HL-60 (cell line): Measurements from ENCODE around the gene ZSCAN20.

Experiments
- DNase-seq, 2 experiments: peaks; one replicate each; pipeline ENCODE4 v3.0.0-alpha.2; 2010 to 2020; ENCODE audit warnings: low read depth in 1 of 2, low spot score in 1 of 2
- H3K27ac ChIP-seq: fragments of 250-450 bp; sonication (Bioruptor Pico); replicated peaks from 2 replicates; pipeline ENCODE4 v1.5.1; 2020; ENCODE audit warnings: mild to moderate bottlenecking, moderate library complexity
- H3K27me3 ChIP-seq: fragments of 250-450 bp; sonication (Bioruptor Pico); 2 replicates; pipeline ENCODE4 v1.5.1; 2021; ENCODE audit warnings: mild to moderate bottlenecking, moderate library complexity; ENCODE audit not compliant: insufficient read depth, poor library complexity, severe bottlenecking
- H3K4me3 ChIP-seq: replicated peaks from 2 replicates; pipeline ENCODE4 v1.5.1; 2011; ENCODE audit warnings: mild to moderate bottlenecking, control low read depth, low read length; ENCODE audit not compliant: insufficient read depth
- CTCF ChIP-seq: IDR thresholded peaks from one replicate; pipeline ENCODE4 v1.5.1; 2011; ENCODE audit warnings: low read length, control low read depth, inconsistent platforms; ENCODE audit not compliant: insufficient read depth
- GABPA ChIP-seq: IDR thresholded peaks from 2 replicates; pipeline ENCODE4 v1.6.1; 2012; ENCODE audit warnings: low read depth
- POLR2AphosphoS5 ChIP-seq: IDR thresholded peaks from 2 replicates; pipeline ENCODE4 v1.6.1; 2012; ENCODE audit warnings: low read depth
- REST ChIP-seq: IDR thresholded peaks from 2 replicates; pipeline ENCODE4 v1.6.1; 2012; ENCODE audit warnings: low read depth; ENCODE audit not compliant: insufficient replicate concordance
- SPI1 ChIP-seq: IDR thresholded peaks from 2 replicates; pipeline ENCODE4 v1.6.1; 2012; ENCODE audit warnings: low read depth, mild to moderate bottlenecking, borderline replicate concordance

ZSCAN20 gene

GRCh38 chr1:33434363-33434750 is 38.1 kb upstream of the ZSCAN20 start:
- Histone ChIP-seq H3K27me3 (no peaks in the 10 kb centered on the region), H3K4me3 (no peak overlapping the region), H3K27ac (no peak overlapping the region)
- no peak for TF ChIP-seq REST
- no peak for TF ChIP-seq POLR2AphosphoS5
- no peak for TF ChIP-seq GABPA
- TF ChIP-seq SPI1 = no peak
- no peak for TF ChIP-seq CTCF
- DNase-seq = no peak

DNA sequence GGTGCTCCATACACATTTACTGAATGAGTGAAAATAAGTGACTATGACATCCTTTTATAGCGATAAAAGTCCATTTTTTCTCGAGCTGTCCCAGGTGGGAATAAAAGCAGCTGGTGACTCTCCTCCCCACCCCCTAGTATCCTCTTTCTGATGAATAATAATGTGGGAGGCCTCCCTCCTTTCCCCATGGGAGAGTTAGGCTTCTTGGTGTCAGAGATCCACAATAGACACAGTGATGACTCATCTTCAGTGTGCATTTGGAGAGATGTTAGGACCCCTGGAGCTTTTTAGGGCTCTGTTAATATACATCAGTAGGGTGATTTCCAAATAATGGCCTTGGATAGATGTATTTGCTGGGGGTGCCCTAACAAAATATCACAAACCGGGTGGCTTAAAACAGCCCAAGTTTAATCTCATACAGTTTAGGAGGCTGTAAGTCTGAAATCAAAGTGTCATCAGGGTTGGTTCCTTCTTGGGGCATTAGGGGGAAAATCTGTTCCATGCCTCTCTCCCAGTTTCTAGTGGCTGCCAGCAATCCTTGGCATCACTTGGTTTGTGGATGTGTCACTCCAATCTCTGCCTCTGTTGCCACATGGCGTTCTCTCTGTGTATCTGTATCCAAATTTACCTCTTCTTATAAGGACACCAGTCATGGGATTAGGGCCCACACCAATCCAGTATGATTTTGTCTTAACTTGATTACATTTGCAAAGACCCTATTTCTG is 37.2 kb upstream of the ZSCAN20 start:
- TF ChIP-seq POLR2AphosphoS5 = no peak
- no peak for TF ChIP-seq GABPA
- TF ChIP-seq SPI1 = no peak
- no peak for TF ChIP-seq CTCF
- no peak for TF ChIP-seq REST
- no peak for DNase-seq
- no peaks in the 10 kb centered on the region for H3K27me3 ChIP-seq
- no peak overlapping the region for H3K27ac ChIP-seq
- no peak overlapping the region for H3K4me3 ChIP-seq

- Histone ChIP-seq H3K27ac (no peak overlapping the region), H3K27me3 (no peaks in the 10 kb centered on the region), H3K4me3 (no peak overlapping the region)
- TF ChIP-seq CTCF = no peak
- TF ChIP-seq SPI1 = no peak
- TF ChIP-seq GABPA = no peak
- TF ChIP-seq REST = no peak
- no peak for TF ChIP-seq POLR2AphosphoS5
- no peak for DNase-seq
Measured at GRCh38 chr1:33436557-33437285, 35.7 kb upstream of the ZSCAN20 start.
